ENCODE data around the gene DPH2.

Gene DPH2

GRCh38 chr1:43930168-43930948 is 39.5 kb upstream of the DPH2 start:
- TF ChIP-seq POU6F1 (CRISPR knock-in tag; IDR thresholded peaks at IDR 0.05; ENCODE audit: borderline replicate concordance, low read depth): no peak
- TF ChIP-seq ZNF70 (CRISPR knock-in tag; IDR thresholded peaks at IDR 0.05): no peak
- no peak for TF ChIP-seq BACH2 (CRISPR knock-in tag; IDR thresholded peaks at IDR 0.05; ENCODE audit: borderline replicate concordance)
- TF ChIP-seq ESRRG (CRISPR knock-in tag; IDR thresholded peaks at IDR 0.05): no peak
- ATAC-seq: no peak

GRCh38 chr1:43930949-43931275 is 38.9 kb upstream of the DPH2 start:
- no peak for TF ChIP-seq OSR1 (CRISPR knock-in tag; IDR thresholded peaks at IDR 0.05)
- TF ChIP-seq ZNF70 (CRISPR knock-in tag; IDR thresholded peaks at IDR 0.05): no peak
- TF ChIP-seq ZNF565 (CRISPR knock-in tag; conservative IDR thresholded peaks at IDR 0.05; ENCODE audit: low read depth): no peak
- no peak for TF ChIP-seq SNAI2 (CRISPR knock-in tag; IDR thresholded peaks at IDR 0.05)
- TF ChIP-seq ARNTL (CRISPR knock-in tag; IDR thresholded peaks at IDR 0.05; ENCODE audit: borderline replicate concordance, low read depth): no peak
- TF ChIP-seq ISL1 (CRISPR knock-in tag; IDR thresholded peaks at IDR 0.05): no peak
- no peak for TF ChIP-seq ESRRG (CRISPR knock-in tag; IDR thresholded peaks at IDR 0.05)
- TF ChIP-seq GLIS3 (CRISPR knock-in tag; IDR thresholded peaks at IDR 0.05): no peak
- TF ChIP-seq CSDC2 (CRISPR knock-in tag; IDR thresholded peaks at IDR 0.05): no peak
- no peak for TF ChIP-seq POU6F1 (CRISPR knock-in tag; IDR thresholded peaks at IDR 0.05; ENCODE audit: borderline replicate concordance, low read depth)
- no peak for TF ChIP-seq ZFP3 (CRISPR knock-in tag; IDR thresholded peaks at IDR 0.05)
- no peak for TF ChIP-seq TOX (CRISPR knock-in tag; IDR thresholded peaks at IDR 0.05; ENCODE audit: borderline replicate concordance)
- no peak for TF ChIP-seq PPARA (CRISPR knock-in tag; IDR thresholded peaks at IDR 0.05; ENCODE audit: borderline replicate concordance)
- TF ChIP-seq CREB5 (CRISPR knock-in tag; IDR thresholded peaks at IDR 0.05; ENCODE audit: low read depth): no peak

GRCh38 chr1:43931711-43932660 is 37.8 kb upstream of the DPH2 start:
- TF ChIP-seq CSDC2 (CRISPR knock-in tag; IDR thresholded peaks at IDR 0.05): no peak
- no peak for TF ChIP-seq ZNF70 (CRISPR knock-in tag; IDR thresholded peaks at IDR 0.05)
- TF ChIP-seq ARNTL (CRISPR knock-in tag; IDR thresholded peaks at IDR 0.05; ENCODE audit: borderline replicate concordance, low read depth): no peak
- no peak for TF ChIP-seq PATZ1 (CRISPR knock-in tag; IDR thresholded peaks at IDR 0.05; ENCODE audit: borderline replicate concordance)
- no peak for TF ChIP-seq ZFP30 (CRISPR knock-in tag; IDR thresholded peaks at IDR 0.05)
- no peak for TF ChIP-seq ZNF565 (CRISPR knock-in tag; conservative IDR thresholded peaks at IDR 0.05; ENCODE audit: low read depth)
- no peak for TF ChIP-seq TOX (CRISPR knock-in tag; IDR thresholded peaks at IDR 0.05; ENCODE audit: borderline replicate concordance)
- no peak for TF ChIP-seq SNAI2 (CRISPR knock-in tag; IDR thresholded peaks at IDR 0.05)
- TF ChIP-seq ZFP3 (CRISPR knock-in tag; IDR thresholded peaks at IDR 0.05): no peak
- no peak for TF ChIP-seq RARB (CRISPR knock-in tag; IDR thresholded peaks at IDR 0.05)
- no peak for TF ChIP-seq GLIS3 (CRISPR knock-in tag; IDR thresholded peaks at IDR 0.05)
- TF ChIP-seq ZNF8 (CRISPR knock-in tag; IDR thresholded peaks at IDR 0.05): no peak
- no peak for TF ChIP-seq ISL1 (CRISPR knock-in tag; IDR thresholded peaks at IDR 0.05)
- ATAC-seq: no peak

More at GRCh38 chr1:43930949-43931275, 38.9 kb upstream of the DPH2 start:
- ATAC-seq: no peak
